HT1080 (cell line): ENCODE measurements around the gene LDB2. TPM values are rescaled to one million over a fixed set of nuclear protein-coding genes. Genes with fewer than 3 reads are reported as not detected.
A peak's percentile ranks its signal among the peaks of the same experiment; 100 is the strongest.

Source experiments
- DNase-seq: peaks from one replicate; pipeline ENCODE4 v3.0.0-alpha.2; 2015; ENCODE audit warnings: low read depth
- total RNA-seq: library from RNA; depleted of rRNA; stranded (reverse); fragments of >200 nt; shearing (Covaris generic); gene quantifications from 2 replicates; pipeline ENCODE4 v1.2.3, GENCODE V29; 2014

Gene LDB2
- total RNA-seq, 1 experiment from 2014 or later, result 3.5 TPM

- no peak for DNase-seq
These were observed 394.9 kb downstream of the LDB2 start for GRCh38 chr4:16503421-16504100.

DNA sequence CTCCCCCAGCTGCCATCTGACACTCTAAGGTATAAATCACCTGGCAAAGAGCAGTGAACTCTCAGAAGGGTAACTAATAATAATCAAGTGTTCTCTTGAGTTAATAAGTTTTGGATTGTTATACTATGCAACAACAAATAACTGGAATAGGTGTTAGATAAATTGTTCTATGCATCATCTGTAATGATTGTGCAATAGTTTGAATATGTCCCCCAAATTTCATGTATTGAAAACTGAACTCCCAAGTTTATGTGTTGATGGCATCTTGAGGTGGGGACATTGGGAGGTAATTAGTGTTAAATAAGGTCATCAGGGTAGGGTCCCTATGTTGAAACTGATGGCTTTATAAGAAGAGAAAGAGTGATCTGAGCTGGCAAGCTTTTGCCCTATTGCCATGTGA lies 399.5 kb downstream of the LDB2 start:
- no peak for DNase-seq

DNA sequence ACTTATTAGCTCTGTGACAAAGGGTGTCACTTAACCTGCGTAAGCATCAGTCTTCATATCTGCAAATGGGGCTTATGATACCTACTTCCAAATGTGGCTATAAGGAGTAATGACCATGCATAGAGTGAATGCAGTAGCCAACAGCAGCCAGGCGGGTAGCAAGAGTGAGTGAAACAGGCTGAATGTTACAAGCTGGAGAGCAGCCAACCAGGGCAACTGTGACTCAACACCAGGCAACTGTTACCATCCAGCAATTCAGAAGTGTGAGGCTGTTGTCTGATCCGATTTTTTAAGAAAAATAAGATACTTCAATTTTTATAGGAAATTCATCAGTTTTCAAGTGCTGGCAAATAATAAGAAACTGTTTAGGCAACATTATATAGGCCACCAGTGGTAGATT lies 401.9 kb downstream of the LDB2 start:
- DNase-seq, result peak; percentile 59

DNA sequence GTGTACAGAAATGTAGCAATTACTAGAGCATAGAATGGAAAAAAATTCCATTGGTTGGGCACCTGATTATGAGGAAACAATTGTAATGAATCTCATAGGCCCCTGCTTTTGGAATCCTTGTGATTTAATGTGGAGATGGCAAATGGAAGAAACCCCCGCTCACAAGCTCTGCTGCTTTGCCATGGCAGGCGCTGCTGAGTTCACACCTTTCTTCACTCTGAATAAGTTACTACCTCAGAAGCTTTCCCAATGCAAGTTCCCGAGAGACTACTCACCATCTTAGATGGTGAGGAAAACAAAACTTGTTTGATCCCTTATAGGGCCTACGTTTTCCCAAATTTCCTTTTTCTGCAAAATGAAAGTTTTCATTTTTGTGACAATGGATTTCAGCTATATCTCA lies 405.6 kb downstream of the LDB2 start:
- DNase-seq, result no peak

DNA sequence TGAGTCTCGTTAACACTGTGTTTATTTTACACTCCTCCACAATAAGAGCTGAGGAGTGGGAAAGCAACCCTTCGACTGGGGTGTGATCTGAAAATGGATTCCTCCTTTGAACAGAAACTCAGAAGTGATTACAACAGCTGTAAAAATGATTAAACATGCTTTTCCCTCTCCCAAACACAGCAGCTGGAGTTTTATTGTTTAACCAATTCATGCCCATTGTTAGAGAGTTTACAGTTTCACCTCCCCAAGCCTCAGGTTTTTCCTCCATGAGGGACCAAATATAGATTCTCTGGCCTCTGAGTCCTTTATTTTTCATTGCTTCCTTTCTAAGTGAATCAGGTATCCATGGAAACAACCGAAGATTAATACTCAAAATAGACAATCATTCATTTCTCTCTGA lies 409.2 kb downstream of the LDB2 start:
- no peak for DNase-seq

DNA sequence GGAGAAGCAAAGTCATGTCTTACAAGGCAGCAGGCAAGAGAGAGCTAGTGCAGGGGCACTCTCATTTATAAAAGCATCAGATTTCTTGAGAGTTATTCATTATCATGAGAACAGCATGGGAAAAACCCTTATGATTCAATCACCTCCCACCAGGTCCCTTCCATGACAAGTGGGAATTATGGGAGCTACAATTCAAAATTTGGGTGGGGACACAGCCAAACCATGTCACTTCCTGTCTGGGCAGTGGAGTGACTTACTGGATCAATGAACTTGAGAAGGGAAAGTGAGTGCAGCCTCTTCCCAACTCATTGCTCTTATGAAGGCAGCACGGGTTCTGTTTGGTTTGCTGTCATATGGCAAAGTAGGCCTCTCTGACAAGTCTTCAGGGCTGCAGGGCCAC lies 410.4 kb downstream of the LDB2 start:
- peak; percentile 9 for DNase-seq

DNA sequence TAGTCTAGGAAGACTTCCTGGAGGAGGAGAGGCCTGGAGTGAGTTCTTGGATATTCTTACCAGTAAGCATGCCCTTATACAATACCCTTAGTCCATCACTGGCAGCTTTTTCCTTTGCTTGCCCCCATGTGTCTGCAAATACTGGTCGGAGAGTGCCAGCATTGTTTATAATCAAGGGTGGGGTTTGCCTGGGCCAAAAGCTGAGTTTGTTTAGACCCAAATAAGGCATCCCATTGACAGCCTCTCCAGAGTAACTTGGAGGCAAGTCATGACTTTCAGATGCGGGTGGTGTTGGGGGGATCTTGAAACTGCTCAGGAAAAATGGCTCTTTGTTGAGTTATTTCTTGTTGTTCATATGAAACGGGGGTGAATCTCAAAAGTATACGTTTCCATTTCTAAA lies 413.7 kb downstream of the LDB2 start:
- DNase-seq, result no peak

DNA sequence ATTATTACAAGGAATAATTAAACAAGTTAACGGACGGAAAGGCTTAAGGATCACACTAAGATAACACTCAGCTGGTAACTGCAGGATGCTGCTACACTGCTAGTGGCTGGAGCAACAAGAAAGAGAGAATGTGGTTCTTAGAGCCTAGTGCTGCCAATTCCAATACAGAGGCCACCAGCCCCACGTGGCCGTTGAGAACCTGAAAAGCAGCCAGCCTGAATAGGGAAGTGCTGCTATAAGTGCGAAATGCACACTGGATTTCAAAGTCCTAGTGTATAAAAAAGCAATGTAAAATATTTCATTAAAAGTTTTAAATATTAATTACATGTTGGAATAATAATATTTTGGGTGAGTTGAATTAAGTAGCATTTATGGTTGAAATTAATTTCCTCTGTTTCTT lies 414.9 kb downstream of the LDB2 start:
- no peak for DNase-seq

DNA sequence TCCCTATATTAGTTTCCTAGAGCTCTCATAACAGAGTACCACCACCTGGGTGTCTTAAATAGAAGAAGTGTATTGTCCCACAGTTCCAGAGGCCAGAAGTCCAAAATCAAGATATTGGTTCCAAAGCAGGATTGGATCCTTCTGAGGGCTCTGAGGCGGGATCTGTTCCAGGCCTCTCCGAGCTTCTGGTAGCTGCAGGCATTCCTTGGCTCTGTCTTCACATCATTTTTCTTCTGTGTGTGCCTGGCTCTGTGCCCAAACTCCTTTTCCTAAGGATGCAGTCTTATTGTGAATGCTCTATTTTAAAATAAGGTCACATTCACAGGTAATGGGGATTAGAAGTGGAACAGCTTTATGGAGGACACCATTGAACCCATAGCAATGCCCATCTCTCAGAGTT lies 418.4 kb downstream of the LDB2 start:
- DNase-seq, result no peak

GRCh38 chr4:16472537-16472936 lies 425.9 kb downstream of the LDB2 start:
- no peak for DNase-seq

- no peak for DNase-seq
These were observed 431.4 kb downstream of the LDB2 start for GRCh38 chr4:16467061-16467460.

- no peak for DNase-seq
These were observed 431.9 kb downstream of the LDB2 start for GRCh38 chr4:16466581-16466980.

GRCh38 chr4:16464651-16465050 lies 433.8 kb downstream of the LDB2 start:
- no peak for DNase-seq

- DNase-seq, result no peak
These were observed 435.8 kb downstream of the LDB2 start for GRCh38 chr4:16462656-16463055.

- DNase-seq, result peak; percentile 48
These were observed 437.1 kb downstream of the LDB2 start for GRCh38 chr4:16461362-16461761.

DNA sequence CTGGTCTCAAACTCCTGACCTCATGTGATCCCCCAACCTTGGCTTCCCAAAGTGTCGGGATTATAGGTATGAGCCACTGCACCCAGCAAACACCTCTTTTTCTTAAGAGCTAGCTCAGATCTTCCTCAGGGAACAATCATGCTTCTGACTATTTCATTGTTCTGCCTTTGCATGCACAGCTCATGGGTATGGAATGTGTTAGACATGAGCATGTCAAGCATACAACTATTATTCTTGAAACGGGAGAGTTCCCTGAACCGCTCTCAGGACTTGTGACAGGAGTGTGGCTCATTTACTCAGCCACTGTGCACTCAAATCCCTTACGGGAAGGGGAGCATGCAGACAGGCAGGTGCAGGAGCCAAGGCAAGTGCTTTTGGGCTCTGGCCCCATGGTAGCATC lies 440.5 kb downstream of the LDB2 start:
- peak; percentile 21 for DNase-seq
